ENCODE data around the gene ADSL.
"Not testable (repeated sequence)": the region's sequence is repeated elsewhere in the genome, so short reads cannot be mapped to it uniquely, and the experiment has no call there.

The ADSL gene

DNA sequence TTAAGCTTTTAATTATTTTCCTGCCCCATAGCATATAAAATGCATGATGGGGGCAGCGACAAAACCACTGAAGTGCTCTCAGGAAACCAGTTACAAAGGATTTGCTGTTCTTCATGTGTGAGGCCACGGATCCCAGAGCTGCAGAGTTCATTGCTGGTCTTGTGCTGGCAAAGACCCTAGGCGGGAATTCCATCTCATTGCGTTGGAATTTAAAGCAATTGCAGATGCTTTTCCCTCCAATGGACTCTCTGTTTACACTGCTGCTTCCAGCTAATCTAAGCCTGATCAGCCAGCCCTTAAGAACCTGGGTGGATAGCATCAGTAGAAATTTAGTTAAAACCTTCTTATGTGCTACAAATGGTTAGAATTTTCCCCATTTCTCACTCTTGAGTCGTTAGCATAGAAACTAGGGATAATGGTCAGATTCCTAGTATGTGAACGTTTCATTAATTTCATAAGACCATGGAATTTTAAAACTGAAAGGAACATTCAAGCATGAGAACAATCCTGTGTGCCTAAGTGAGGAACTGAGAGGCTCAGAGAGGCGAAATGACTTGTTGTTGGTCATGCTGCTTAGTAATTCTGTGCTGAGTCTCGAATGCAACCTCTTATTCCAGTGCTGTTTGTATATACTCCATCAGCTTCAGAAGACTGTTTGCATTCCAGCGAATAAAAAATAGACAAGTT is 36.1 kb upstream of the ADSL start:
- no peak for DNase-seq
- H3K27ac ChIP-seq (ENCODE audit: low read length): no peak overlapping the region
- H3K79me2 ChIP-seq (ENCODE audit: low read length): no peaks in the 10 kb centered on the region
- H3K4me2 ChIP-seq (ENCODE audit: low read depth, low read length): no peak overlapping the region
- 0 out of 2 replicates have a peak, but pooled peaks cover 15% of the 10 kb centered on the region for H3K36me3 ChIP-seq (replicated peaks; ENCODE audit: insufficient read depth, low read length)
- no peaks in the 10 kb centered on the region for H3K4me1 ChIP-seq (ENCODE audit: low read length)
- no peaks in the 10 kb centered on the region for H3F3A ChIP-seq (ENCODE audit: insufficient read depth, low read length)
- no peak overlapping the region for H2AFZ ChIP-seq (ENCODE audit: low read length)
- no peaks in the 10 kb centered on the region for H3K27me3 ChIP-seq (replicated peaks; ENCODE audit: insufficient read depth, low read length)
- H3K4me3 ChIP-seq (ENCODE audit: low read length): no peak overlapping the region
- TF ChIP-seq EZH2 (optimal IDR thresholded peaks at IDR 0.05; ENCODE audit: low read depth, low read length) (no peak), EZH2phosphoT487 (IDR thresholded peaks at IDR 0.05; ENCODE audit: low read length) (no peak)
- TF ChIP-seq, protein P1, sequence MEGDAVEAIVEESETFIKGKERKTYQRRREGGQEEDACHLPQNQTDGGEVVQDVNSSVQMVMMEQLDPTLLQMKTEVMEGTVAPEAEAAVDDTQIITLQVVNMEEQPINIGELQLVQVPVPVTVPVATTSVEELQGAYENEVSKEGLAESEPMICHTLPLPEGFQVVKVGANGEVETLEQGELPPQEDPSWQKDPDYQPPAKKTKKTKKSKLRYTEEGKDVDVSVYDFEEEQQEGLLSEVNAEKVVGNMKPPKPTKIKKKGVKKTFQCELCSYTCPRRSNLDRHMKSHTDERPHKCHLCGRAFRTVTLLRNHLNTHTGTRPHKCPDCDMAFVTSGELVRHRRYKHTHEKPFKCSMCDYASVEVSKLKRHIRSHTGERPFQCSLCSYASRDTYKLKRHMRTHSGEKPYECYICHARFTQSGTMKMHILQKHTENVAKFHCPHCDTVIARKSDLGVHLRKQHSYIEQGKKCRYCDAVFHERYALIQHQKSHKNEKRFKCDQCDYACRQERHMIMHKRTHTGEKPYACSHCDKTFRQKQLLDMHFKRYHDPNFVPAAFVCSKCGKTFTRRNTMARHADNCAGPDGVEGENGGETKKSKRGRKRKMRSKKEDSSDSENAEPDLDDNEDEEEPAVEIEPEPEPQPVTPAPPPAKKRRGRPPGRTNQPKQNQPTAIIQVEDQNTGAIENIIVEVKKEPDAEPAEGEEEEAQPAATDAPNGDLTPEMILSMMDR (IDR thresholded peaks at IDR 0.05; ENCODE audit: low read length): no peak
- no peak overlapping the region for H3K9ac ChIP-seq (ENCODE audit: low read length)
- no peaks in the 10 kb centered on the region for H3K9me2 ChIP-seq (replicated peaks; ENCODE audit: insufficient read depth, low read length)
- no peaks in the 10 kb centered on the region for H4K20me1 ChIP-seq (ENCODE audit: insufficient read depth, low read length)
- H3K9me3 ChIP-seq (replicated peaks; ENCODE audit: insufficient read depth, low read length): no peaks in the 10 kb centered on the region

DNA sequence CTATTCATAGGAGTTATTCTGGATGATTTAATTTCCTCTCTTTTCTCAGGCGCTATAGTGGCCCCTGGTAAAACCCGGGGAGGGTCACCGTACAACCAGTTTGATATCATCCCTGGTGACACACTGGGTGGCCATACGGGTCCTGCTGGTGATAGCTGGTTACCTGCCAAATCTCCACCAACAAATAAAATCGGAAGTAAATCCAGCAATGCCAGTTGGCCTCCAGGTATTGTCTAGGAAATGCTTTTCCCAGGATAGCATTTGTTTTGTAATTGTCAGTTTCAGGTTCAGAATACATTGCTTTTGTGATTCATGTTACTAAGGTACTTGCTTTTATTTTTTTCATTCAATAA is 35.6 kb upstream of the ADSL start:
- DNase-seq: no peak
- H3K9me3 ChIP-seq (replicated peaks; ENCODE audit: insufficient read depth, low read length): no peaks in the 10 kb centered on the region
- TF ChIP-seq, protein P1 (IDR thresholded peaks at IDR 0.05; ENCODE audit: low read length): no peak
- no peak for TF ChIP-seq EZH2 (optimal IDR thresholded peaks at IDR 0.05; ENCODE audit: low read depth, low read length)
- TF ChIP-seq EZH2phosphoT487 (IDR thresholded peaks at IDR 0.05; ENCODE audit: low read length): no peak
- no peaks in the 10 kb centered on the region for H3K9me2 ChIP-seq (replicated peaks; ENCODE audit: insufficient read depth, low read length)
- no peak overlapping the region for H2AFZ ChIP-seq (ENCODE audit: low read length)
- H3K27ac ChIP-seq (ENCODE audit: low read length): no peak overlapping the region
- no peak overlapping the region for H3K9ac ChIP-seq (ENCODE audit: low read length)
- H4K20me1 ChIP-seq (ENCODE audit: insufficient read depth, low read length): no peaks in the 10 kb centered on the region
- H3K36me3 ChIP-seq (replicated peaks; ENCODE audit: insufficient read depth, low read length): 0 out of 2 replicates have a peak, but pooled peaks cover 15% of the 10 kb centered on the region
- no peaks in the 10 kb centered on the region for H3K27me3 ChIP-seq (replicated peaks; ENCODE audit: insufficient read depth, low read length)
- H3K4me1 ChIP-seq (ENCODE audit: low read length): no peaks in the 10 kb centered on the region
- H3F3A ChIP-seq (ENCODE audit: insufficient read depth, low read length): no peaks in the 10 kb centered on the region
- no peaks in the 10 kb centered on the region for H3K79me2 ChIP-seq (ENCODE audit: low read length)
- no peak overlapping the region for H3K4me2 ChIP-seq (ENCODE audit: low read depth, low read length)
- no peak overlapping the region for H3K4me3 ChIP-seq (ENCODE audit: low read length)

DNA sequence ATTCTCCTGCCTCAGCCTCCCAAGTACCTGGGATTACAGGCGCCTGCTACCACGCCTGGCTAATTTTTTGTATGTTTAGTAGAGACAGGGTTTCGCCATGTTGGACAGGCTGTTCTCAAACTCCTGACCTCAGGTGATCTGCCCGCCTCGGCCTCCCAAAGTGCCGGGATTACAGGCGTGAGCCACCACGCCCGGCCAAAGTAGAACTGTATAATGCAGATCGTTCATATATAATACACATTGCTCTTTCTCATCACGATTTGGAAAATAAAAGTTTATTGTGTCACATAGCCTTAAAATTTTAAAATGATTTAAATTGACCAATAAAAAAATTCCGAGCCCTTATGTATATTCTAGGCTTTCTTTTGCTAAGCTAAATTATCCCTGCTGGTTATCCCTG is 34.7 kb upstream of the ADSL start:
- not testable (repeated sequence) for H3K4me1 ChIP-seq (ENCODE audit: low read length); H3K4me3 ChIP-seq (ENCODE audit: low read length); H3K79me2 ChIP-seq (ENCODE audit: low read length); H3F3A ChIP-seq (ENCODE audit: insufficient read depth, low read length); DNase-seq; H2AFZ ChIP-seq (ENCODE audit: low read length); H3K9me2 ChIP-seq (replicated peaks; ENCODE audit: insufficient read depth, low read length); H3K27me3 ChIP-seq (replicated peaks; ENCODE audit: insufficient read depth, low read length); H4K20me1 ChIP-seq (ENCODE audit: insufficient read depth, low read length); H3K9ac ChIP-seq (ENCODE audit: low read length); H3K4me2 ChIP-seq (ENCODE audit: low read depth, low read length); H3K27ac ChIP-seq (ENCODE audit: low read length); H3K9me3 ChIP-seq (replicated peaks; ENCODE audit: insufficient read depth, low read length)
- H3K36me3 ChIP-seq (replicated peaks; ENCODE audit: insufficient read depth, low read length): 0 out of 2 replicates have a peak, but pooled peaks cover 15% of the 10 kb centered on the region

DNA sequence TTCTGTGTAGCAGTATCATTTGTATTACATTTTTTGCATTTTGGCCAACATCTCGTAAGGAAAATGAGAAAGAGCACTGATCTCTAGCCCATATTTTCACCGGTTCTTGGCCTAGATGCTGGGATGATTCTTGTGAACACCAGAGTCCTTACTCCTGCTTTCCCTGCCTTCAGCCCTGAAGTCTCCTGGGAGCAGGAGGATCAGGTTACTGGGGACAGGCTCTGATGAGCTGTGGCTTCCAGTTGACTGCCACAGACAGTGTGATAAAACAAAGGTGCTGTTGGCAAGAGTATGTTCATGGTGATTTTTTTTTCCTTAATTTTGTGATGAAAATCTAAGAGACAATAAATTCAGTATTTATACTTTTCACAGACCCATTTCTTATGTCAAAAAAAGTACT is 34.2 kb upstream of the ADSL start:
- no peak overlapping the region for H2AFZ ChIP-seq (ENCODE audit: low read length)
- no peak for DNase-seq
- no peak overlapping the region for H3K4me3 ChIP-seq (ENCODE audit: low read length)
- H3K4me1 ChIP-seq (ENCODE audit: low read length): no peaks in the 10 kb centered on the region
- H3K27me3 ChIP-seq (replicated peaks; ENCODE audit: insufficient read depth, low read length): no peaks in the 10 kb centered on the region
- 0 out of 2 replicates have a peak, but pooled peaks cover 15% of the 10 kb centered on the region for H3K36me3 ChIP-seq (replicated peaks; ENCODE audit: insufficient read depth, low read length)
- no peaks in the 10 kb centered on the region for H3K9me3 ChIP-seq (replicated peaks; ENCODE audit: insufficient read depth, low read length)
- no peak overlapping the region for H3K4me2 ChIP-seq (ENCODE audit: low read depth, low read length)
- H4K20me1 ChIP-seq (ENCODE audit: insufficient read depth, low read length): no peaks in the 10 kb centered on the region
- H3K27ac ChIP-seq (ENCODE audit: low read length): no peak overlapping the region
- no peak overlapping the region for H3K9ac ChIP-seq (ENCODE audit: low read length)
- no peaks in the 10 kb centered on the region for H3K9me2 ChIP-seq (replicated peaks; ENCODE audit: insufficient read depth, low read length)
- H3K79me2 ChIP-seq (ENCODE audit: low read length): no peaks in the 10 kb centered on the region
- TF ChIP-seq EZH2 (optimal IDR thresholded peaks at IDR 0.05; ENCODE audit: low read depth, low read length): no peak
- no peak for TF ChIP-seq EZH2phosphoT487 (IDR thresholded peaks at IDR 0.05; ENCODE audit: low read length)
- TF ChIP-seq, protein P1 (IDR thresholded peaks at IDR 0.05; ENCODE audit: low read length): no peak
- H3F3A ChIP-seq (ENCODE audit: insufficient read depth, low read length): no peaks in the 10 kb centered on the region
